ENCODE results near the gene PIN1. TPM values are rescaled to one million over a fixed set of nuclear protein-coding genes. Genes with fewer than 3 reads are reported as not detected.
A peak's percentile ranks its signal among the peaks of the same experiment; 100 is the strongest.

Gene PIN1
- total and polyA plus RNA-seq, 2 of the 13 experiments (the other 11 are each of a cell fraction or from before 2014, with no cell fraction given): 31.9 to 72.0 TPM

DNA sequence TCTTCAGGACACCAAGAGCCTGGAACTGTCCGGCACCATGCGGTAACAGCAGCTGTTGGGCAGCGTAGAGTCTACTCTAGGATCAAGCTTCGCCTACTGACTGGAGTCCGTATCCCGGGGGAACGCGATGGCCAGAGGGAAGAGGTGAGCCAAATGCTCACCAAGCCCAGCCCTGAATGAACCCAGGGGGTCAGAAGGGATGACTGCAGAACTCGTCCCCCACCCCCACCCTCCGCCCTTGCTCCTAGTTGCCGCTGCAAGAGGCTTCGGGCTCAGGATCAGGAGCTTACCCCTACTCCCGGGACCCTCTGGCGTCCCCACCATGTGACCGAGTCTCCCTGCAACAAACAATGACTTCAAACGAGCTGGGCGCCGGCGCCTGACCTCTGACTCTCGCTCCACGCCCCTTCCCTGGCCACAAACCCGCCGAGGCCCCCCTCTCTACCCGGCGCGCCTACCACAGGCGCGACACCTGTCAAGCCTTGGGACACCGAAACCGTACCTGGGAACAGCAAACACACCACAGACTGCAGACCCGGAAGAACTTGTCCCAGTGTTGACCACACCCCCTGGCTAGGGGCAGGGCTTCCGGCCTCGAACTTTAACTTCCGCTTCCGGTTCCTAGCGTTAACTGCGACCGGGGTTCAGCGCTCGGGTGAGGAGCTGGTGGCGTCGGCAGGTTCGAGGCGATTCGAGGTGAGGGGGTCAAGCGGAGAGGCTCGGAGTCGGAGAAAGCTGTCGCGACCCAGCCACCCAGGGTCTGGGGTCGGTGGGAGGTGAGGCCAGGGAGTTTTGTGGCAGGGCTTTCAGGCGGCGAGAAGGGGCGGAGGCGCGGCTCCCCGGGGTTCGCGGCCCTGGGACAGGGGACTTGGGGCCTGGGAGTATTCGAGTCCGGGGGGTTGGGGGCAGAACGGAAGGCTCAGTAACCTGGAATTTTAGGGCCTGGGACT is 7.6 kb upstream of the PIN1 start, which contains the start of gene UBL5 (continued):
- TF ChIP-seq, protein P1, sequence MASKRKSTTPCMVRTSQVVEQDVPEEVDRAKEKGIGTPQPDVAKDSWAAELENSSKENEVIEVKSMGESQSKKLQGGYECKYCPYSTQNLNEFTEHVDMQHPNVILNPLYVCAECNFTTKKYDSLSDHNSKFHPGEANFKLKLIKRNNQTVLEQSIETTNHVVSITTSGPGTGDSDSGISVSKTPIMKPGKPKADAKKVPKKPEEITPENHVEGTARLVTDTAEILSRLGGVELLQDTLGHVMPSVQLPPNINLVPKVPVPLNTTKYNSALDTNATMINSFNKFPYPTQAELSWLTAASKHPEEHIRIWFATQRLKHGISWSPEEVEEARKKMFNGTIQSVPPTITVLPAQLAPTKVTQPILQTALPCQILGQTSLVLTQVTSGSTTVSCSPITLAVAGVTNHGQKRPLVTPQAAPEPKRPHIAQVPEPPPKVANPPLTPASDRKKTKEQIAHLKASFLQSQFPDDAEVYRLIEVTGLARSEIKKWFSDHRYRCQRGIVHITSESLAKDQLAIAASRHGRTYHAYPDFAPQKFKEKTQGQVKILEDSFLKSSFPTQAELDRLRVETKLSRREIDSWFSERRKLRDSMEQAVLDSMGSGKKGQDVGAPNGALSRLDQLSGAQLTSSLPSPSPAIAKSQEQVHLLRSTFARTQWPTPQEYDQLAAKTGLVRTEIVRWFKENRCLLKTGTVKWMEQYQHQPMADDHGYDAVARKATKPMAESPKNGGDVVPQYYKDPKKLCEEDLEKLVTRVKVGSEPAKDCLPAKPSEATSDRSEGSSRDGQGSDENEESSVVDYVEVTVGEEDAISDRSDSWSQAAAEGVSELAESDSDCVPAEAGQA (IDR thresholded peaks at IDR 0.05; ENCODE audit: low read depth): 0 out of 2 replicates have a peak, but pooled peaks have one; percentile 17
- TF ChIP-seq, protein P1 (CRISPR knock-in tag; IDR thresholded peaks at IDR 0.05; ENCODE audit: borderline replicate concordance): no peak
- TF ChIP-seq TBX2 (CRISPR knock-in tag; IDR thresholded peaks at IDR 0.05; ENCODE audit: borderline replicate concordance) (peak; percentile 64), CCAR2 (optimal IDR thresholded peaks at IDR 0.05; ENCODE audit: low read depth, low read length) (no peak), MBNL3 (CRISPR knock-in tag; conservative IDR thresholded peaks at IDR 0.05) (no peak), TBL1XR1 (IDR thresholded peaks at IDR 0.05; ENCODE audit: borderline replicate concordance, low read length, partially characterized antibody) (peak; percentile 16), MIER2 (CRISPR knock-in tag; IDR thresholded peaks at IDR 0.05) (peak; percentile 49; the same call in 1 of the 2 replicates), SAP130 (CRISPR knock-in tag; IDR thresholded peaks at IDR 0.05; ENCODE audit: low read depth) (peak; percentile 99)
- TF ChIP-seq, protein P2, sequence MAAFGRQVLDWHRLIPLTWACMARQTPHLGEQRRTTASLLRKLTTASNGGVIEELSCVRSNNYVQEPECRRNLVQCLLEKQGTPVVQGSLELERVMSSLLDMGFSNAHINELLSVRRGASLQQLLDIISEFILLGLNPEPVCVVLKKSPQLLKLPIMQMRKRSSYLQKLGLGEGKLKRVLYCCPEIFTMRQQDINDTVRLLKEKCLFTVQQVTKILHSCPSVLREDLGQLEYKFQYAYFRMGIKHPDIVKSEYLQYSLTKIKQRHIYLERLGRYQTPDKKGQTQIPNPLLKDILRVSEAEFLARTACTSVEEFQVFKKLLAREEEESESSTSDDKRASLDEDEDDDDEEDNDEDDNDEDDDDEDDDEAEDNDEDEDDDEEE (CRISPR knock-in tag; IDR thresholded peaks at IDR 0.05): peak; percentile 84
- TF ChIP-seq, protein P3, sequence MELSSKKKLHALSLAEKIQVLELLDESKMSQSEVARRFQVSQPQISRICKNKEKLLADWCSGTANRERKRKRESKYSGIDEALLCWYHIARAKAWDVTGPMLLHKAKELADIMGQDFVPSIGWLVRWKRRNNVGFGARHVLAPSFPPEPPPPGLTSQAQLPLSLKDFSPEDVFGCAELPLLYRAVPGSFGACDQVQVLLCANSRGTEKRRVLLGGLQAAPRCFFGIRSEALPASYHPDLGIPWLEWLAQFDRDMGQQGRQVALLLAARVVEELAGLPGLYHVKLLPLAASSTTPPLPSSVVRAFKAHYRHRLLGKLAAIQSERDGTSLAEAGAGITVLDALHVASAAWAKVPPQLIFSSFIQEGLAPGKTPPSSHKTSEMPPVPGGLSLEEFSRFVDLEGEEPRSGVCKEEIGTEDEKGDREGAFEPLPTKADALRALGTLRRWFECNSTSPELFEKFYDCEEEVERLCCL (CRISPR knock-in tag; IDR thresholded peaks at IDR 0.05; ENCODE audit: borderline replicate concordance): no peak
- TF ChIP-seq, protein P4, sequence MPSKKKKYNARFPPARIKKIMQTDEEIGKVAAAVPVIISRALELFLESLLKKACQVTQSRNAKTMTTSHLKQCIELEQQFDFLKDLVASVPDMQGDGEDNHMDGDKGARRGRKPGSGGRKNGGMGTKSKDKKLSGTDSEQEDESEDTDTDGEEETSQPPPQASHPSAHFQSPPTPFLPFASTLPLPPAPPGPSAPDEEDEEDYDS (CRISPR knock-in tag; IDR thresholded peaks at IDR 0.05): peak; percentile 89
- TF ChIP-seq, protein P5, sequence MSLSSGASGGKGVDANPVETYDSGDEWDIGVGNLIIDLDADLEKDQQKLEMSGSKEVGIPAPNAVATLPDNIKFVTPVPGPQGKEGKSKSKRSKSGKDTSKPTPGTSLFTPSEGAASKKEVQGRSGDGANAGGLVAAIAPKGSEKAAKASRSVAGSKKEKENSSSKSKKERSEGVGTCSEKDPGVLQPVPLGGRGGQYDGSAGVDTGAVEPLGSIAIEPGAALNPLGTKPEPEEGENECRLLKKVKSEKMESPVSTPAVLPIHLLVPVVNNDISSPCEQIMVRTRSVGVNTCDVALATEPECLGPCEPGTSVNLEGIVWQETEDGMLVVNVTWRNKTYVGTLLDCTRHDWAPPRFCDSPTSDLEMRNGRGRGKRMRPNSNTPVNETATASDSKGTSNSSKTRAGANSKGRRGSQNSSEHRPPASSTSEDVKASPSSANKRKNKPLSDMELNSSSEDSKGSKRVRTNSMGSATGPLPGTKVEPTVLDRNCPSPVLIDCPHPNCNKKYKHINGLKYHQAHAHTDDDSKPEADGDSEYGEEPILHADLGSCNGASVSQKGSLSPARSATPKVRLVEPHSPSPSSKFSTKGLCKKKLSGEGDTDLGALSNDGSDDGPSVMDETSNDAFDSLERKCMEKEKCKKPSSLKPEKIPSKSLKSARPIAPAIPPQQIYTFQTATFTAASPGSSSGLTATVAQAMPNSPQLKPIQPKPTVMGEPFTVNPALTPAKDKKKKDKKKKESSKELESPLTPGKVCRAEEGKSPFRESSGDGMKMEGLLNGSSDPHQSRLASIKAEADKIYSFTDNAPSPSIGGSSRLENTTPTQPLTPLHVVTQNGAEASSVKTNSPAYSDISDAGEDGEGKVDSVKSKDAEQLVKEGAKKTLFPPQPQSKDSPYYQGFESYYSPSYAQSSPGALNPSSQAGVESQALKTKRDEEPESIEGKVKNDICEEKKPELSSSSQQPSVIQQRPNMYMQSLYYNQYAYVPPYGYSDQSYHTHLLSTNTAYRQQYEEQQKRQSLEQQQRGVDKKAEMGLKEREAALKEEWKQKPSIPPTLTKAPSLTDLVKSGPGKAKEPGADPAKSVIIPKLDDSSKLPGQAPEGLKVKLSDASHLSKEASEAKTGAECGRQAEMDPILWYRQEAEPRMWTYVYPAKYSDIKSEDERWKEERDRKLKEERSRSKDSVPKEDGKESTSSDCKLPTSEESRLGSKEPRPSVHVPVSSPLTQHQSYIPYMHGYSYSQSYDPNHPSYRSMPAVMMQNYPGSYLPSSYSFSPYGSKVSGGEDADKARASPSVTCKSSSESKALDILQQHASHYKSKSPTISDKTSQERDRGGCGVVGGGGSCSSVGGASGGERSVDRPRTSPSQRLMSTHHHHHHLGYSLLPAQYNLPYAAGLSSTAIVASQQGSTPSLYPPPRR (CRISPR knock-in tag; IDR thresholded peaks at IDR 0.05; ENCODE audit: borderline replicate concordance): no peak; the same call in 1 of the 2 replicates
